ENCODE results near the gene RXFP4.

DNA sequence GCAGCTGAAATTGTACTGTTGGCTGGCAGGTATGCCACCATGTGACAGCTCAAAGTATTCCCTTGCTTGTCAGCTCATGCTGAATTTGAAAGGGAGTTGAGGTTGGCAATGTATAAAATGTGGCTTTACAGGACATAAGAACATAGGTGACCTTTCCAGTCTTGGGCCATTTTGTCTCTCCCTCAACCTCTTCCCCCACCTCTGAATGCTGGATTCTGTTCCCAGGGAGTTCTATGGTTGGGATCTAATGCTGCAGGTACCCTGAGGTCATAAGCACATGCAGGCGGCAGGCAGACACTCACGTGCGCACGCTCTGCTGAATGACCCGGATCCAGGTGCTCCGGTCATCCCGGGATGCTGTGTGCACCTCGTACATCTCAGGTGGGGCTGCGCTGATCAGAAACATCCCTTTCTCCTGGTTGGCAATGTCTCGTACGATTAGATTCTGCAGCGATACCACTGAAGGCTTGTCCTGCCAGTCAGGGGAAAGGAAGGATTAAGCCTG is 16.0 kb downstream of the RXFP4 start:
- TF ChIP-seq EZH2phosphoT487 (IDR thresholded peaks at IDR 0.05): no peak
- TF ChIP-seq, protein P1, sequence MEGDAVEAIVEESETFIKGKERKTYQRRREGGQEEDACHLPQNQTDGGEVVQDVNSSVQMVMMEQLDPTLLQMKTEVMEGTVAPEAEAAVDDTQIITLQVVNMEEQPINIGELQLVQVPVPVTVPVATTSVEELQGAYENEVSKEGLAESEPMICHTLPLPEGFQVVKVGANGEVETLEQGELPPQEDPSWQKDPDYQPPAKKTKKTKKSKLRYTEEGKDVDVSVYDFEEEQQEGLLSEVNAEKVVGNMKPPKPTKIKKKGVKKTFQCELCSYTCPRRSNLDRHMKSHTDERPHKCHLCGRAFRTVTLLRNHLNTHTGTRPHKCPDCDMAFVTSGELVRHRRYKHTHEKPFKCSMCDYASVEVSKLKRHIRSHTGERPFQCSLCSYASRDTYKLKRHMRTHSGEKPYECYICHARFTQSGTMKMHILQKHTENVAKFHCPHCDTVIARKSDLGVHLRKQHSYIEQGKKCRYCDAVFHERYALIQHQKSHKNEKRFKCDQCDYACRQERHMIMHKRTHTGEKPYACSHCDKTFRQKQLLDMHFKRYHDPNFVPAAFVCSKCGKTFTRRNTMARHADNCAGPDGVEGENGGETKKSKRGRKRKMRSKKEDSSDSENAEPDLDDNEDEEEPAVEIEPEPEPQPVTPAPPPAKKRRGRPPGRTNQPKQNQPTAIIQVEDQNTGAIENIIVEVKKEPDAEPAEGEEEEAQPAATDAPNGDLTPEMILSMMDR (IDR thresholded peaks at IDR 0.05): no peak

Measured in neural progenitor cell (in vitro differentiated cells).